WERI-Rb-1 (cell line): ENCODE measurements around the gene ABI3.

Experiments
- DNase-seq: peaks from one replicate; pipeline ENCODE4 v3.0.0-alpha.2; 2020
- H3K27ac ChIP-seq: fragments of 250-450 bp; sonication (Bioruptor Pico); 2 replicates; pipeline ENCODE4 v1.5.1; 2020; ENCODE audit warnings: mild to moderate bottlenecking, moderate library complexity
- H3K27me3 ChIP-seq: fragments of 250-450 bp; sonication (Bioruptor Pico); 2 replicates; pipeline ENCODE4 v1.5.1; 2021; ENCODE audit warnings: mild to moderate bottlenecking, low read depth, moderate library complexity; ENCODE audit not compliant: insufficient read depth, severe bottlenecking
- H3K36me3 ChIP-seq: fragments of 250-450 bp; sonication (Bioruptor Pico); 2 replicates; pipeline ENCODE4 v1.5.1; 2020; ENCODE audit warnings: mild to moderate bottlenecking, moderate library complexity
- H3K4me3 ChIP-seq: 2 replicates; pipeline ENCODE4 v1.5.1; 2011; ENCODE audit warnings: low read depth, mild to moderate bottlenecking, control low read depth, low read length
- H3K9me3 ChIP-seq: fragments of 250-450 bp; sonication (Bioruptor Pico); 2 replicates; pipeline ENCODE4 v1.5.1; 2021; ENCODE audit warnings: mild to moderate bottlenecking, moderate library complexity; ENCODE audit not compliant: severe bottlenecking
- CTCF ChIP-seq: IDR thresholded peaks from 2 replicates; pipeline ENCODE4 v1.5.1; 2011; ENCODE audit warnings: low read depth, mild to moderate bottlenecking, control low read depth, inconsistent platforms, low read length

ABI3 gene

GRCh38 chr17:49201481-49201927, 9.0 kb upstream of the ABI3 start:
- H3K36me3 ChIP-seq = peaks cover 38% of the 10 kb centered on the region
- peak; percentile 99 for DNase-seq
- peak overlapping the region; percentile 85 for H3K27ac ChIP-seq
- peak overlapping the region; percentile 46; the same call in 1 of the 2 replicates for H3K4me3 ChIP-seq
- TF ChIP-seq CTCF = no peak
- no peaks in the 10 kb centered on the region for H3K27me3 ChIP-seq
- no peaks in the 10 kb centered on the region for H3K9me3 ChIP-seq

GRCh38 chr17:49203796-49204195, 6.7 kb upstream of the ABI3 start:
- TF ChIP-seq CTCF = no peak
- Histone ChIP-seq H3K36me3 (peaks cover 50% of the 10 kb centered on the region), H3K27ac (no peak overlapping the region), H3K9me3 (no peaks in the 10 kb centered on the region), H3K4me3 (no peak overlapping the region), H3K27me3 (no peaks in the 10 kb centered on the region)
- no peak for DNase-seq

GRCh38 chr17:49204516-49204915, 6.0 kb upstream of the ABI3 start:
- Histone ChIP-seq H3K27ac (no peak overlapping the region), H3K4me3 (no peak overlapping the region), H3K36me3 (peaks cover 50% of the 10 kb centered on the region), H3K9me3 (no peaks in the 10 kb centered on the region), H3K27me3 (no peaks in the 10 kb centered on the region)
- TF ChIP-seq CTCF = no peak
- DNase-seq = no peak

- Histone ChIP-seq H3K36me3 (peaks cover 33% of the 10 kb centered on the region), H3K27ac (peak overlapping the region; percentile 90), H3K4me3 (peak overlapping the region; percentile 41), H3K9me3 (no peaks in the 10 kb centered on the region), H3K27me3 (no peaks in the 10 kb centered on the region)
- DNase-seq = peak; percentile 83
- no peak for TF ChIP-seq CTCF
Observed at GRCh38 chr17:49209061-49209571, 1.4 kb upstream of the ABI3 start.

GRCh38 chr17:49213399-49213798, 2.9 kb downstream of the ABI3 start:
- Histone ChIP-seq H3K36me3 (no peaks in the 10 kb centered on the region), H3K27me3 (no peaks in the 10 kb centered on the region), H3K4me3 (no peak overlapping the region), H3K27ac (no peak overlapping the region), H3K9me3 (no peaks in the 10 kb centered on the region)
- DNase-seq = no peak
- TF ChIP-seq CTCF = no peak

GRCh38 chr17:49213847-49214246, 3.3 kb downstream of the ABI3 start:
- no peaks in the 10 kb centered on the region for H3K9me3 ChIP-seq
- DNase-seq = no peak
- no peak overlapping the region for H3K4me3 ChIP-seq
- no peak overlapping the region for H3K27ac ChIP-seq
- H3K27me3 ChIP-seq = no peaks in the 10 kb centered on the region
- no peaks in the 10 kb centered on the region for H3K36me3 ChIP-seq
- no peak for TF ChIP-seq CTCF
